AG09309 (cell line): ENCODE results near the gene FAM156A.
"Not testable (repeated sequence)": the region's sequence is repeated elsewhere in the genome, so short reads cannot be mapped to it uniquely, and the experiment has no call there.

Experiments used
- DNase-seq: peaks from one replicate; pipeline ENCODE4 v3.0.0-alpha.2; 2010; ENCODE audit warnings: low read depth
- H3K4me3 ChIP-seq: 2 replicates; pipeline ENCODE4 v1.5.1; 2011; ENCODE audit warnings: mild to moderate bottlenecking, low read depth, low read length, moderate library complexity; ENCODE audit not compliant: control insufficient read depth
- CTCF ChIP-seq: IDR thresholded peaks from 2 replicates; pipeline ENCODE4 v1.5.1; 2011; ENCODE audit warnings: mild to moderate bottlenecking, low read depth, low read length, inconsistent platforms; ENCODE audit not compliant: insufficient read depth, control insufficient read depth; ENCODE audit errors: missing control alignments

Gene FAM156A

GRCh38 chrX:52958113-52958959 is at the start of gene FAM156A:
Gene FAM156A, minus strand, starts transcription at chrX:52958518. Its CDS starts 9,930 bp downstream, at chrX:52948588.
- H3K4me3 ChIP-seq, DNase-seq: not testable (repeated sequence)

GRCh38 chrX:53005327-53005726 is 47.0 kb upstream of the FAM156A start:
- no peak for DNase-seq
- TF ChIP-seq CTCF, result no peak
- no peak overlapping the region for H3K4me3 ChIP-seq

- TF ChIP-seq CTCF, result no peak
- no peak for DNase-seq
- H3K4me3 ChIP-seq, result no peak overlapping the region
Observed at GRCh38 chrX:53004811-53005210, 46.5 kb upstream of the FAM156A start.

GRCh38 chrX:53004038-53004437 is 45.7 kb upstream of the FAM156A start:
- no peak for TF ChIP-seq CTCF
- DNase-seq, result no peak
- H3K4me3 ChIP-seq, result no peak overlapping the region

- DNase-seq, result no peak
- TF ChIP-seq CTCF, result no peak
- H3K4me3 ChIP-seq, result no peak overlapping the region
Observed at GRCh38 chrX:53003111-53003510, 44.8 kb upstream of the FAM156A start.

- TF ChIP-seq CTCF, result no peak
- DNase-seq, result no peak
- H3K4me3 ChIP-seq, result no peak overlapping the region
Observed at GRCh38 chrX:53001958-53002357, 43.6 kb upstream of the FAM156A start.

- DNase-seq, result no peak
- TF ChIP-seq CTCF, result no peak
- no peak overlapping the region for H3K4me3 ChIP-seq
Observed at GRCh38 chrX:53000447-53001135, 42.3 kb upstream of the FAM156A start.
